ENCODE data around the gene DHRS7C.

DNA sequence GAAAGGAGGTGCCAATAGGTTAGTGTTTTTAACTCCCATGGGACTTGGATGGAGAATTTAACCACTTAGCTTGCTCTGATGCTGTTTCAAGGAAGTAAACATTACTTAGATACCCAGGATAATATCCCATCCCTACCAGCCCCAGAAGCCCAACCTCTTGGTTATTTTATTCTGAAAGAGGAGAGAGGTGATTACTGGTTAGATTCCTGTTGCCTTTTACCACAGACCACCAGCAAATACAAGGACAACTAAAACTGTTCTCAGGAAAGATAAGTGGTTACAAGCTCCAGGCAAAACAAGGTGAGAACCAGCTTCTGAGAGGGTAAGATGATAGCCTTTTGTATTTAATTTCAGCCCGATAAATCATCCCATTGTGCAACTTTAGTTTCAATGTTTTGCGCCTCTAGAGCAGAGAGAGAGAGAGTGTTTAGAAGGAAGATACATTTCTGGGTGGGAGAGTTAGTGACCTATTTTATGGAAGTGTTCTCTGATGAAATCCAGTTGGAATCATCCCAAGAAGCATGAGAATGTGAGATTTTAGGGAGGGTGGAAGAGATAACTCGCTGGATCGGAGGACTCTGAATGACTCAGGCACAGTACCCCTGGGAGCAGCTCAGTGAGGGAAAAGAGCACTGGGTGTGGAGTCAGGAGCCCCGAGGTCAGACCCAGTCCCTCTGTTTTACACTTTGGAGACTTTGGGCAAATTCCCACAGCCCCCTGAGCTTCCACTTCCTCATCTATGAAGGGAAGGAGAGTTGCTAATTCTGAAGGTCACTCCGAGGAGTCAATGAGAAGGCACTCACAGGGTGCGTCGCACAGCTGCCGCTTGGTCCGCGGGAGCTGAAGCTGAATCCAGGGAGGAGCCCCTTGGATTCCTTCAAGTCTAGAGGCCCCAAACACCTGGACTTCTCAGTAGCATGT is 46.4 kb upstream of the DHRS7C start:
- TF ChIP-seq, protein P1, sequence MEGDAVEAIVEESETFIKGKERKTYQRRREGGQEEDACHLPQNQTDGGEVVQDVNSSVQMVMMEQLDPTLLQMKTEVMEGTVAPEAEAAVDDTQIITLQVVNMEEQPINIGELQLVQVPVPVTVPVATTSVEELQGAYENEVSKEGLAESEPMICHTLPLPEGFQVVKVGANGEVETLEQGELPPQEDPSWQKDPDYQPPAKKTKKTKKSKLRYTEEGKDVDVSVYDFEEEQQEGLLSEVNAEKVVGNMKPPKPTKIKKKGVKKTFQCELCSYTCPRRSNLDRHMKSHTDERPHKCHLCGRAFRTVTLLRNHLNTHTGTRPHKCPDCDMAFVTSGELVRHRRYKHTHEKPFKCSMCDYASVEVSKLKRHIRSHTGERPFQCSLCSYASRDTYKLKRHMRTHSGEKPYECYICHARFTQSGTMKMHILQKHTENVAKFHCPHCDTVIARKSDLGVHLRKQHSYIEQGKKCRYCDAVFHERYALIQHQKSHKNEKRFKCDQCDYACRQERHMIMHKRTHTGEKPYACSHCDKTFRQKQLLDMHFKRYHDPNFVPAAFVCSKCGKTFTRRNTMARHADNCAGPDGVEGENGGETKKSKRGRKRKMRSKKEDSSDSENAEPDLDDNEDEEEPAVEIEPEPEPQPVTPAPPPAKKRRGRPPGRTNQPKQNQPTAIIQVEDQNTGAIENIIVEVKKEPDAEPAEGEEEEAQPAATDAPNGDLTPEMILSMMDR (IDR thresholded peaks at IDR 0.05), result no peak
- TF ChIP-seq EZH2 (IDR thresholded peaks at IDR 0.05) (no peak), EZH2phosphoT487 (IDR thresholded peaks at IDR 0.05) (no peak)
